SH-SY5Y (cell line): Measurements from ENCODE around the gene CHST11.

ENCODE experiments used
- GATA2 ChIP-seq: IDR thresholded peaks from 2 replicates; pipeline ENCODE4 v1.6.1; 2011; ENCODE audit warnings: mild to moderate bottlenecking, low read depth, low read length
- GATA3 ChIP-seq: IDR thresholded peaks from 2 replicates; pipeline ENCODE4 v1.6.1; 2011; ENCODE audit warnings: low read depth, mild to moderate bottlenecking, low read length, moderate library complexity

DNA sequence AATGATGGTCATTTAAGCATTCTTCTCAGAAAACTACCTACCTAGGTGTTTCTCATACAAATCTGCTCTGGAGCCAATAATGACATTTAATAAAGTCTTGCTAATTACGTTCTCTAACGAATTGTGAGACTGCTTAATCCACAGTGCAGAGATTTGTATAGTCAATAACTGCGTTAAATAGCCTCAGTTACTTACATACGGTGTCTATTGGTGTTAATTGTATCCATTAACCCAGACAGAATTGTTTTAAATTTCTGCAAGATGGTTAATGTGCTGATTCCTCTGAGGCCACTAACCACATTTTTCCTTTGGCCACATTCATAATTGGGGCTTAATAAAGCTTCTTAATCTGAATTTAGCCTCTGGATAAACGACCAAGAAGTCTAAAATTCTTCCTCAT lies 329.6 kb downstream of the CHST11 start:
- TF ChIP-seq GATA2 = no peak
- no peak for TF ChIP-seq GATA3
